Nucleus accumbens (tissue), 56 donors: ENCODE results near the gene CTRB1.
A peak's percentile ranks its signal among the peaks of the same experiment; 100 is the strongest.

ENCODE experiments used
- DNase-seq, 56 donors: peaks; one replicate each; lab custom pipeline; 2025; lab: John Stamatoyannopoulos, UW

CTRB1 gene

DNA sequence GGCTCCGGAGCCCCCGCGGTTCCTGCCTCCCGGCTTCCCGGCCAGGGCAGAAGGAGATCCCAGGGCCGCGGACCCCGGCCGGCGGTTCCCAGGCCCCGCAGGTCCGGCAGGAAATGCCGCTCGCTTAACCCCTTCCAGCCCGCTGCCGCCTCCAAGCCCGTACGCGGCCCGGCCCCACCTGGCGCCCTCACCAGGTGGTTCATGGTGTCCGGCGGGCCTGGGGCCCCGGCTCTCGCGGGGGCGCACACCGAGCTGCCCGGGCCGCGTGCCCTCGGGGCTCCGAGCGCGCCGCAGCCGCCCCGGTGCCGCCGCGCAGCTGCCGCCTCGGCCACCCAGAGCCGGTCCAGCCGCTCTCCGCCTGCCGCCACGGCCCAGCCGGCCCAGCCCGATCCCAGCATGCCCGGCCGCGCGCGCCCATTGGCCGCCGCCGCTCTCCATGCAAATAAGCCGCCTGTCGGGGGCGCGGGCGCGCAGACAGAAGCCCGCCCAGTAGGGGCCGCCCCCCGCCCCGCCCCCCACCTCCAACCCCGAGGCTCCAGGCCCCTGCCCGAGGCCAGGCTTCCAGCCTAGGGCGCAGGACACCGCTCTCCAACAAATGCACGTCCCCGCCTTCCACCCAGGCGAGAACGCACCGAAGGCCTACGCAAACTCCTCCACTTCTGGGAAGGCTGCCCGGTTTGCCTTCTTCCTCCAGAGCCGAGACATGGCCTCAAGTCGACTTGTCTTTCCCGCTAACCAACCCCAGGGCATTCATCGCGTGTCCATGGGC, 32.7 kb downstream of the CTRB1 start, which contains the start of gene BCAR1:
Gene BCAR1, minus strand, starts transcription at position 345 of the 769 bp plus-strand sequence. Its CDS starts 142 bp downstream, at position 203.
- DNase-seq, result peak in 52 of 56 donors; percentile 48 to 93 (median 82)

- no peak for DNase-seq
Observed at GRCh38 chr16:75252049-75252864, 33.5 kb downstream of the CTRB1 start.

- peak in 14 of 56 donors; percentile 15 to 61 (median 30) for DNase-seq
Observed at GRCh38 chr16:75252946-75253911, 34.4 kb downstream of the CTRB1 start.

GRCh38 chr16:75254359-75254837, 35.6 kb downstream of the CTRB1 start:
- peak in 4 of 56 donors; percentile 9 to 31 (median 16) for DNase-seq

- peak in 3 of 56 donors; percentile 25 to 41 (median 29) for DNase-seq
Observed at GRCh38 chr16:75256059-75256571, 37.3 kb downstream of the CTRB1 start.

DNA sequence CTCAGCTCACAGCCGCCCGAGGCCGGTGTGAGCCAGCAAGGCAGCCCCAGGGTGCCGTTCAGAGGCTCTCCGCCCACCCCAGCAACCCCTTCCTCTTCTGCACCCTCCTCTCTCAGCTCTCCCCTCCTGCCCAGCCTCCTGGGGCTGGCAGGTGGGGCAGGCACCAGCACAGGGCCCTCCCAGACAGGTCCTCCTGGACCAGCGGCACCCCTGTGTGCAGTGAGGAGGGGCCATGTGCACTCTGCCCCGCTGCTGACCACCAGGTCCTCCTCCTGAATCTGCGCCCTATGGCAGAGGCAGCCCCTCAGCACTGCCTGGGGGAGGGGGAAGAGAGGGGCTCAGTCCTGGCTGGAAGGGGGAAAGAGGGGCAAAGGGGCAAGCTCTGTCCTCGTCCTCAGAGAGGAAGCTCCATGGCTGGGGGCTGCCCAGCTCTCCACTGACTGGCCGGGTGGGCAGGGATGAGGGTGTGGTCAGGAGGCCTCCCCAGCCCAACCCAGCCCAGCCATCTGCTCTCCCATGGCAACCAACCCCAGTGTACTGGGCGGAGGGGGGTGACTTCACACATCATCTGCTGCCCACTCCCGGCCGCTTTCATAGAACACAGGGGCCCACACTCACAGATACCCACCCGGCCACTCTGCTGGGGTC, 38.0 kb downstream of the CTRB1 start:
- DNase-seq, result peak in 26 of 56 donors; percentile 14 to 74 (median 47)

GRCh38 chr16:75257886-75258806, 39.4 kb downstream of the CTRB1 start:
- DNase-seq, result no peak

DNA sequence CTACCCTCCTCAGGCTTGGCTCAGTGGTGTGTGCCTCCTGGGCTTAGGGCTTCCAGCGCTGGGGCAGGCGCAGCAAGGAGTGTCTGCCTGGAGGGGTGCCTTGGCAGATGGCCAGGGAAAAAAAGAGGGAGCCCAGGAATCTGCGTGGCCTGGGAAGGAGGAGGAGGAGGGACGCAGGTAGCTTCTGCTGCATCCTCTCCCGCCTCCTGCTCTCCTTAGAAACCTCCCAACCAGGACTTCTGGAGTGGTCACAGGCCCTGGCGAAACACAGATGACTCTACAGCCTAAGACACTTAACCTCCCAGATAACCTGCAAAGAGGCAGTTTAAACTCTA, 40.0 kb downstream of the CTRB1 start:
- DNase-seq, result no peak

DNA sequence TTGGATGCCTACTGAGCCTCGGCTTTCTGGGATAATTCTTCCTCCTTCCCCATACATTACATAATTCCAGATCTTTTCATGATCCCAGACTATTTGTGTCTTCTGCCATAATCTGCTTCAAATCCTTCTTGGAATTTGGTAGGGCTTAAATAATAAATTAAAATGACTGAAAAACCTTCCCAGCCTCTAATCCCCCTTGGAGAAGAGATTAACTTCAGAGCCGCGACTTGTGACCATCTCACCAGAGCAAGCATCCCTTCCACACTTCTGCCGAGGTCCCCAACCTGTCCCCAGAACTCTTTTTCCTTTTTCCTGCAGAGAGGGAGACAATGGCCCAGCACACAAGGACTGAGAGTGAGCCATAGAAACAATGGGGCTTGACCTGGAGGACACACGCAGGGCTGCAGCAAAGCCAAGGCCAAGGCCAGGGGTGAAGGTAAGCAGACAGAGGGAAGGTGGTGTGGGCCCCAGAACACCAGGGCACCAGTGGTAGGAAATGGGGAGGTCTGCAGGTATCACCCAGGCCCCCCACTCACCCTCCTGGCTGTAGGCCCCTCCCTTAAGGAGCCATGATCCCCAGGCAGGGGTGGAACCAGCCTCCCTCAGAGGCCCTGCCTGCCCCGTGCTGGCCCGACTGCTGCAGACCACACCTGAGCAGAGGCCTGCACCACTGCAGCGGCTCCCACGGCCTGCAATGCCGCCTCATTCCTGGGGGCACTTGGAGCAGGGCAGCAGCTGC, 42.2 kb downstream of the CTRB1 start:
- DNase-seq, result no peak

GRCh38 chr16:75261590-75262078, 42.8 kb downstream of the CTRB1 start:
- DNase-seq, result no peak

GRCh38 chr16:75262104-75262799, 43.5 kb downstream of the CTRB1 start:
- peak in 1 of 56 donors; percentile 10 for DNase-seq

GRCh38 chr16:75262800-75263127, 44.0 kb downstream of the CTRB1 start:
- no peak for DNase-seq

DNA sequence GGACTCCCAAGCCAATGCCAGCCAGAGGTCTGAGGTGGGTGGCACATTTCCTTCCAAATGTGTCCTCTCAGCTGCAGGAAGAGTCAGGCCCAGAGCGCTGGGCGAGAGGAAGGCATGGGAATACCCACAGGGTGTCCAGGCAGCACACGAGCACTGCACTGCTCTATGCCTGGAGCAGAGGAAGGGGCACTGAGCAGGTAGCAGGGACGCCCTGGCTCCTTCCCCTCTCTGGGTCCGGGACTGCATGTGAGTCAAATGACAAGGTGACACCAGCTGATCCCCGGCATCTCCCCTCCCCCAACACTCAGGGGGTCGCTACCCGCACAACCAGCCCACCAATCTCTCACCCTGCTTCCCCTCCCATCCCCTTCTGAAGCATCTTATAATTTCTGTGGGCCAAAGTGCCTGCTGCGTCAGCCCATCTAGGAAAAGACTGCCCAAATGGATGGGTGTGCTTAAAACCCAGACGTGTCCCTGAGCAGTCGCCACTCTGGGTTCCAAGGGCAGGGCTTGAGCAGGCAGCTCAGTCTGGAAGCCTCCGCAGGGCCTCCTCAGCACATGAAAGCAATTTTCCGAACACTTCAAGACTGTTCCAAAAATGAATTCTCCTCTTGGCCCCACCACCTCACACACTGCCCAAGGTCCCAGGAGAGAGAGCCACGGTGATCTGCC, 44.6 kb downstream of the CTRB1 start:
- no peak for DNase-seq

DNA sequence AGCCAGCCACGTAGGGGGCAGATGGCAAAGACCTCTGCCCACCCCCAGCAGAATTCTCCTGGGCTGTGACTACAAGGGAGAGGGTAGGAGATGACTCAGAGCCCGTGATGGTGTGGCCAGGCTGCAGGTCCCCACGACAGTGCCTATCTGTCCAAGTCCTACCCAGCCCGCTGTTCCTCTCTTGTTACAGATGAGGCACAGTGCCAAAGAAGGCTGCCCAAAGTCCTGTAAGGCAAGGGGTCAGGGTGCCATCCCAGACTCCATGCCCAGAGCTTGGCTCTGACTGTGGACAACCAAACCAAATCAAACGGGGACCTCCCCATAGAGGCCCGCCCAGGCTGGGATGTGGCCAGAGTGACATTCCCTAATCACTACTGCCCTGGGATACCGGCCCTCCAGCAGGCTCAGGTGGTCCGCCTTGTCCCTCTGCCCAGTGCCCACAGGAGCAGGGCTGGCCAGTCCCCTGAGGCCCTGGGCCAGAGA, 45.2 kb downstream of the CTRB1 start:
- peak in 11 of 56 donors; percentile 45 to 72 (median 60) for DNase-seq

DNA sequence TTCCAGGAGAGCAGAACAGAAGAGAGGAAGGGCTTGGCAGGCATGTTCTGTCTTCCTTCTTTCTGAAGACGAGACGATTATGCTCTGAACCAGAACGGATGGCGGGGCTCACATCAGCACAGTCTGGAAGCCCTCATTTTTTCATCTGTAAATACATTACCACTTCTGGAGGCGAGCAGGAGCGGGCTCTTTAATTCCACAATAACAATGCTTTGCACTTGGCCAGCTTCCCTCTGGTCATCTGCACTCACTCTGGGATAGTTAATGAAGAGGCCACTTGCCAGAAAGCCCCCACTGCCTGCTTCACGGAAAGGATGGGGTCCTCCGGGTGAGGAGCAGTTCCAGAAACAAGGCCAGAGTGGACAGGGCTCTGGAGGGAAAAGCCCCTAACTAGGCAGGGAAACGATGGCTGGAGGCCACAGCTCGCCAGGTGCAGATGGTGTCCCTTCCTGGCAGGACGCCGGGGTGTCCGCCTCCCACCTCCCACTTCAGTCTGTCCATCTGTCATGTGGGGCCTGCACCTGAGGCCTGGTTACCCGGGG, 45.7 kb downstream of the CTRB1 start:
- peak in 28 of 56 donors; percentile 34 to 72 (median 56) for DNase-seq
